Activated B cell treated with CpG ODN at 0.5 μM for 24 hours (primary cell): ENCODE data around the gene HYDIN. TPM values are rescaled to one million over a fixed set of nuclear protein-coding genes. Genes with fewer than 3 reads are reported as not detected.

Experiments used
- ATAC-seq: fragments of 200-7000 bp; cut with Tn5 transposase; one replicate; pipeline ENCODE4 v1.10.0; 2021; ENCODE audit warnings: low read depth, mild to moderate bottlenecking, moderate library complexity
- CTCF ChIA-PET: fragments of 350-600 bp; sonication (Branson Sonifier 250); formaldehyde crosslinking; loops from one replicate; lab custom pipeline; 2021; ENCODE audit warnings: antibody characterized with exemption; lab: Charles Lee
- POLR2A ChIA-PET: fragments of 350-600 bp; sonication (Branson Sonifier 250); formaldehyde crosslinking; loops from one replicate; lab custom pipeline; 2021; ENCODE audit warnings: antibody characterized with exemption; lab: Charles Lee
- DNase-seq: peaks from one replicate; pipeline ENCODE4 v3.0.0; 2022
- H3K27ac Mint-ChIP-seq: one replicate; pipeline ENCODE4 v1.8.0; 2020; ENCODE audit warnings: mixed read lengths
- H3K27me3 Mint-ChIP-seq: one replicate; pipeline ENCODE4 v1.8.0; 2021; ENCODE audit warnings: mixed read lengths
- H3K36me3 Mint-ChIP-seq: one replicate; pipeline ENCODE4 v1.8.0; 2021; ENCODE audit warnings: low read depth, mixed read lengths
- H3K4me1 Mint-ChIP-seq: one replicate; pipeline ENCODE4 v1.8.0; 2021; ENCODE audit warnings: mixed read lengths
- H3K4me3 Mint-ChIP-seq: one replicate; pipeline ENCODE4 v1.8.0; 2020; ENCODE audit warnings: mild to moderate bottlenecking, mixed read lengths
- H3K9me3 Mint-ChIP-seq: one replicate; pipeline ENCODE4 v1.8.0; 2020; ENCODE audit warnings: mixed read lengths
- CTCF ChIP-seq: fragments of 200-600 bp; IDR thresholded peaks from one replicate; pipeline ENCODE4 v1.8.0; 2022; ENCODE audit warnings: antibody characterized with exemption, mild to moderate bottlenecking
- intact Hi-C: fragments of 100-400 bp; cut with micrococcal nuclease; formaldehyde crosslinking; loops from one replicate; pipeline ENCODE4 v1.15.1; 2024
- total RNA-seq: library from RNA; stranded (reverse); gene quantifications from 2 replicates; pipeline ENCODE4 v1.2.3, GENCODE V29; 2022

HYDIN gene
- total RNA-seq, 1 donor from 2014 or later = not detected

DNA sequence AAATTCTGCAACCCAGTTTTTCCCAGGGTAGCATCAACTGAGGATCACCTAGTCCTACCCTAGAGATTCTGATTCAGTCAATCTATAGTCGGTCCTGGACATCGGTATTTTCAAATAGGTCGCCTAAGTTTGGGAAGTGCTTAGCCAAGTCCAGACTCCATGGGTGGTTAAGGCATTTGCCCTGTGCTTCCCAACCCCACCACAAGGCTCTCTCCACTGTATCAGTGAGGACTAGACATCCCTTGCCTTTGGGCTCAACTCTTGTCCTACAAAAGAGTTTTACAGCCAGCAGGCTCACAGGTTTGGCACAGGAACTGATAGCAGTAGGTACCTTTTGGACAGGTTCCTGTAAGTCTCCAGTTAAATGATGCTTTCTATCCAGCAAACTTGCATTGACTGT is 13.8 kb downstream of the HYDIN start:
- no peak for TF ChIP-seq CTCF
- Mint-ChIP-seq H3K27ac (no peak overlapping the region), H3K4me3 (no peak overlapping the region), H3K27me3 (peaks cover 9% of the 10 kb centered on the region), H3K9me3 (peaks cover 1% of the 10 kb centered on the region), H3K4me1 (no peaks in the 10 kb centered on the region), H3K36me3 (no peaks in the 10 kb centered on the region)
- ChIA-PET CTCF (no interaction called here), POLR2A (no interaction called here)
- no peak for DNase-seq
- intact Hi-C loops = no loop called here
- no peak for ATAC-seq

DNA sequence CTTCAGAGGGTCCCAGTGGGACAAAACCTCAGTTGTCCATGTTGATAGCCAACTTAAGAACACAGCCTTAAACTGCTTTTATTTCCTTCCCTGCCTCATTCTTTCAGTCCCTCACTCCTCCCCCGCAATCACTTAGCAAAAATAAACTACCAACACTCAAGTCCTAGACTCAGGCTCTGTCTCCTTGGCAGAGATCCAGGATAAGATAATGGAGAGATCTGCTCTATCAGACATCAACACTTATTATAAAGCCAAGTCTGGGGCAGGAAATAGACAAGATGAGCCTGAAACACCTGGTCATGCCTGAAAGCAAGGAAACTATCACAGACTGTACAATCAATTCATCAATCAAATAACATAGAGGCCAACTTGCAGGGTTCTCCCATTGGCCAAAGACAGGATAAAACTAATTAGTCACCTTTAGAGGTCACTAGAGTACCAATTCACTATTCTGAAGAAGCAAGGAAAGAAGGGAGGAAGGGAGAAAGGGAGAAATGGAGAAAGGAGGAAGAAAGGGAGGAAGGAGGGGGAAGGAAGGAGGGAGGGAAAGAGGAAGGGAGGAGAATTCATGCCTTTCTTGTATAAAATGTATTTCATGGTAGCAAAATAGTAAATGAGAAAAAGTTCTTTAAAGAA is 15.7 kb downstream of the HYDIN start:
- Mint-ChIP-seq H3K36me3 (no peaks in the 10 kb centered on the region), H3K9me3 (peaks cover 5% of the 10 kb centered on the region), H3K4me3 (no peak overlapping the region), H3K4me1 (no peaks in the 10 kb centered on the region), H3K27me3 (peaks cover 11% of the 10 kb centered on the region), H3K27ac (no peak overlapping the region)
- no peak for ATAC-seq
- no peak for DNase-seq
- ChIA-PET POLR2A (no interaction called here), CTCF (interaction anchor here (1.9 kb wide), 1 partner anchor 96 kb away, joined by 15 read pairs; no protein-coding TSS in a partner anchor)
- TF ChIP-seq CTCF = no peak
- intact Hi-C loops = loop anchor here (1.0 kb wide), 2 partner anchors 96 to 143 kb away; partner anchors contain the start of gene CALB2

- ATAC-seq = no peak
- Mint-ChIP-seq H3K9me3 (peaks cover 22% of the 10 kb centered on the region), H3K27ac (no peak overlapping the region), H3K36me3 (no peaks in the 10 kb centered on the region), H3K4me3 (no peak overlapping the region), H3K27me3 (peaks cover 28% of the 10 kb centered on the region), H3K4me1 (no peaks in the 10 kb centered on the region)
- ChIA-PET POLR2A (no interaction called here), CTCF (no interaction called here)
- intact Hi-C loops = no loop called here
- DNase-seq = no peak
- TF ChIP-seq CTCF = no peak
Observed at GRCh38 chr16:71205482-71206131, 24.9 kb downstream of the HYDIN start.

GRCh38 chr16:71203631-71204030 is 26.9 kb downstream of the HYDIN start:
- H3K9me3 Mint-ChIP-seq = peaks cover 25% of the 10 kb centered on the region
- no peak for DNase-seq
- H3K4me1 Mint-ChIP-seq = no peaks in the 10 kb centered on the region
- no peak overlapping the region for H3K27ac Mint-ChIP-seq
- H3K4me3 Mint-ChIP-seq = no peak overlapping the region
- H3K27me3 Mint-ChIP-seq = peaks cover 28% of the 10 kb centered on the region
- TF ChIP-seq CTCF = no peak
- POLR2A ChIA-PET = no interaction called here
- CTCF ChIA-PET = no interaction called here
- H3K36me3 Mint-ChIP-seq = no peaks in the 10 kb centered on the region
- intact Hi-C loops = no loop called here
- ATAC-seq = no peak

GRCh38 chr16:71201556-71201955 is 29.0 kb downstream of the HYDIN start:
- TF ChIP-seq CTCF = no peak
- DNase-seq (no peak), ATAC-seq (no peak)
- Mint-ChIP-seq H3K36me3 (no peaks in the 10 kb centered on the region), H3K9me3 (peaks cover 15% of the 10 kb centered on the region), H3K4me1 (no peaks in the 10 kb centered on the region), H3K4me3 (no peak overlapping the region), H3K27ac (no peak overlapping the region), H3K27me3 (peaks cover 15% of the 10 kb centered on the region)
- intact Hi-C loops = no loop called here
- ChIA-PET POLR2A (no interaction called here), CTCF (no interaction called here)
